Measurements from ENCODE around the gene GRIA3. TPM values are rescaled to one million over a fixed set of nuclear protein-coding genes. Genes with fewer than 3 reads are reported as not detected.

Gene GRIA3
- total RNA-seq = not detected in 2 replicates

- H3K9me3 Mint-ChIP-seq = no peaks in the 10 kb centered on the region
- CTCF ChIA-PET = no interaction called here
- no peak within 1 kb of the TSS for H3K27ac Mint-ChIP-seq
- H3K4me1 Mint-ChIP-seq = peaks cover 5% of the 10 kb centered on the region
- POLR2A ChIA-PET = no interaction called here
- TF ChIP-seq CTCF (IDR thresholded peaks at IDR 0.05) = no peak
- H3K27me3 Mint-ChIP-seq = peaks cover 27% of the 10 kb centered on the region
- peak within 1 kb of the TSS; percentile 41 for H3K4me3 Mint-ChIP-seq
- ATAC-seq (ENCODE audit: low read depth) (no peak), DNase-seq (no peak)
- no peaks in the 10 kb centered on the region for H3K36me3 Mint-ChIP-seq (ENCODE audit: low read depth)
- intact Hi-C loops (cut with micrococcal nuclease) = no loop called here
Observed at GRCh38 chrX:123184219-123184865, at the start of gene GRIA3. GRIA3 (plus strand) TSS chrX:123184278; CDS start chrX:123184536, 258 bp downstream.

- Mint-ChIP-seq H3K4me1 (no peaks in the 10 kb centered on the region), H3K9me3 (no peaks in the 10 kb centered on the region), H3K27me3 (no peaks in the 10 kb centered on the region), H3K27ac (no peak overlapping the region), H3K36me3 (ENCODE audit: low read depth) (no peaks in the 10 kb centered on the region), H3K4me3 (no peak overlapping the region)
- no peak for TF ChIP-seq CTCF (IDR thresholded peaks at IDR 0.05)
- intact Hi-C loops (cut with micrococcal nuclease) = no loop called here
- no peak for ATAC-seq (ENCODE audit: low read depth)
- no peak for DNase-seq
- CTCF ChIA-PET = no interaction called here
- POLR2A ChIA-PET = no interaction called here
Observed at GRCh38 chrX:123138473-123138872, 45.6 kb upstream of the GRIA3 start.

GRCh38 chrX:123140454-123140853 lies 43.6 kb upstream of the GRIA3 start:
- no peaks in the 10 kb centered on the region for H3K4me1 Mint-ChIP-seq
- intact Hi-C loops (cut with micrococcal nuclease) = no loop called here
- no peaks in the 10 kb centered on the region for H3K36me3 Mint-ChIP-seq (ENCODE audit: low read depth)

GRCh38 chrX:123140904-123141303 lies 43.2 kb upstream of the GRIA3 start:
- intact Hi-C loops (cut with micrococcal nuclease) = no loop called here
- H3K4me1 Mint-ChIP-seq = no peaks in the 10 kb centered on the region
- POLR2A ChIA-PET = no interaction called here
- no peak overlapping the region for H3K4me3 Mint-ChIP-seq
- no peak for DNase-seq
- ATAC-seq (ENCODE audit: low read depth) = no peak
- H3K9me3 Mint-ChIP-seq = no peaks in the 10 kb centered on the region
- no peak overlapping the region for H3K27ac Mint-ChIP-seq
- TF ChIP-seq CTCF (IDR thresholded peaks at IDR 0.05) = no peak
- CTCF ChIA-PET = no interaction called here
- no peaks in the 10 kb centered on the region for H3K27me3 Mint-ChIP-seq
- no peaks in the 10 kb centered on the region for H3K36me3 Mint-ChIP-seq (ENCODE audit: low read depth)

More at GRCh38 chrX:123140454-123140853, 43.6 kb upstream of the GRIA3 start:
- no peak for TF ChIP-seq CTCF (IDR thresholded peaks at IDR 0.05)
- Mint-ChIP-seq H3K9me3 (no peaks in the 10 kb centered on the region), H3K4me3 (no peak overlapping the region), H3K27ac (no peak overlapping the region), H3K27me3 (no peaks in the 10 kb centered on the region)
- CTCF ChIA-PET = no interaction called here
- DNase-seq (no peak), ATAC-seq (ENCODE audit: low read depth) (no peak)
- POLR2A ChIA-PET = no interaction called here

GRCh38 chrX:123153846-123154335 lies 30.2 kb upstream of the GRIA3 start:
- no peak for TF ChIP-seq CTCF (IDR thresholded peaks at IDR 0.05)
- no peaks in the 10 kb centered on the region for H3K36me3 Mint-ChIP-seq (ENCODE audit: low read depth)

More at GRCh38 chrX:123153846-123154335, 30.2 kb upstream of the GRIA3 start:
- DNase-seq = no peak
- intact Hi-C loops (cut with micrococcal nuclease) = no loop called here
- ChIA-PET CTCF (no interaction called here), POLR2A (no interaction called here)
- Mint-ChIP-seq H3K4me1 (no peaks in the 10 kb centered on the region), H3K27me3 (no peaks in the 10 kb centered on the region), H3K27ac (no peak overlapping the region), H3K9me3 (no peaks in the 10 kb centered on the region), H3K4me3 (no peak overlapping the region)
- no peak for ATAC-seq (ENCODE audit: low read depth)
